HL-60 (cell line): ENCODE measurements around the gene FAM83F.

Experiments used
- CTCF ChIP-seq: IDR thresholded peaks from one replicate; pipeline ENCODE4 v1.5.1; 2011; ENCODE audit warnings: low read length, control low read depth, inconsistent platforms; ENCODE audit not compliant: insufficient read depth
- POLR2AphosphoS5 ChIP-seq: IDR thresholded peaks from 2 replicates; pipeline ENCODE4 v1.6.1; 2012; ENCODE audit warnings: low read depth

- TF ChIP-seq POLR2AphosphoS5 (no peak), CTCF (no peak)
Observed at GRCh38 chr22:39962071-39962470, 32.7 kb upstream of the FAM83F start.
